ENCODE data around the gene INTS4.
"Not testable (repeated sequence)": the region's sequence is repeated elsewhere in the genome, so short reads cannot be mapped to it uniquely, and the experiment has no call there.

The INTS4 gene, protein sequence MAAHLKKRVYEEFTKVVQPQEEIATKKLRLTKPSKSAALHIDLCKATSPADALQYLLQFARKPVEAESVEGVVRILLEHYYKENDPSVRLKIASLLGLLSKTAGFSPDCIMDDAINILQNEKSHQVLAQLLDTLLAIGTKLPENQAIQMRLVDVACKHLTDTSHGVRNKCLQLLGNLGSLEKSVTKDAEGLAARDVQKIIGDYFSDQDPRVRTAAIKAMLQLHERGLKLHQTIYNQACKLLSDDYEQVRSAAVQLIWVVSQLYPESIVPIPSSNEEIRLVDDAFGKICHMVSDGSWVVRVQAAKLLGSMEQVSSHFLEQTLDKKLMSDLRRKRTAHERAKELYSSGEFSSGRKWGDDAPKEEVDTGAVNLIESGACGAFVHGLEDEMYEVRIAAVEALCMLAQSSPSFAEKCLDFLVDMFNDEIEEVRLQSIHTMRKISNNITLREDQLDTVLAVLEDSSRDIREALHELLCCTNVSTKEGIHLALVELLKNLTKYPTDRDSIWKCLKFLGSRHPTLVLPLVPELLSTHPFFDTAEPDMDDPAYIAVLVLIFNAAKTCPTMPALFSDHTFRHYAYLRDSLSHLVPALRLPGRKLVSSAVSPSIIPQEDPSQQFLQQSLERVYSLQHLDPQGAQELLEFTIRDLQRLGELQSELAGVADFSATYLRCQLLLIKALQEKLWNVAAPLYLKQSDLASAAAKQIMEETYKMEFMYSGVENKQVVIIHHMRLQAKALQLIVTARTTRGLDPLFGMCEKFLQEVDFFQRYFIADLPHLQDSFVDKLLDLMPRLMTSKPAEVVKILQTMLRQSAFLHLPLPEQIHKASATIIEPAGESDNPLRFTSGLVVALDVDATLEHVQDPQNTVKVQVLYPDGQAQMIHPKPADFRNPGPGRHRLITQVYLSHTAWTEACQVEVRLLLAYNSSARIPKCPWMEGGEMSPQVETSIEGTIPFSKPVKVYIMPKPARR

DNA sequence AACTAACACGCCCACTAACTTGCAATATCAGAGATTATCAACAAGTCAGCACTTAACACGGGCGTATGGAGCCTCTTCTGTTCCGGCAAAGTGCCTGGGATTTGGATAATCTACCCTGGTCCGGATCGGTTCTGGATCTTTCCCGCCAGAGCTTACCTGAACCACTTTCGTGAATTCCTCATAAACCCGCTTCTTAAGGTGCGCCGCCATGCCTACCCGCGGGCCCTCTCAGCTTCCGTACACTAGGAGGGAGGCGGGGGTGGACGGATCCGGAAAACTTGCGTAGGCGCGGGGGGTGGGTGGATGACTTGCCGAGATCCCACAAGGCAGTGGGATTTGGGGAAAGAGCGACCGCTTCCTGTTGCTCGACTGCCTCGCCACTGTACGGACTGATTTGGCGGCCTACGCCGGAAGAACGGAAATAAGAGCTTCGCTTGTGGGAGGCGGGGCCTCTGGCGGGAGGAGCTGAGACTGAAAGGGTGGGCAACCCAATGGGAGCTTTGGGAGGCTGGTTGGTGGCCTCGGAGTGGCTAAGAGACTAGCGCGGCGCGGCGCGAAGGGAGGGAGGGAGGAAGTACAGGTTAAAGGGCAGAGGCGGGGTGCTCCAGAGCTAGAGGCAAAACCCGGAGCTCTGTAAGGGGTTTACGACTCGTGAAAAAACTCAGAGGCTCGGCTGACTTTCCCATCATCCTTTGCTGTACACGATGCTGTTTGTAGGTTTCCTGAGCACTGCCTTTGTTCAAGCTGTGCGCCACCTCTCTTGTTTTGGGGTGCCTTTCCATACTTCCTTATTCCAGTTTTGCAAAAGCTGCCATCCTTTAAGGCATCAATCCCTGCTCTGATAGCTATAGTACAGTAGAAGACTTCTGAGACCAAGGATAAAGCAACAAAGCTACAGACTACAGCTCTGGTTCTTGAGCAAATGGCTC lies at the start of gene INTS4:
Gene INTS4 (minus strand): TSS at position 235 of the 929 bp plus-strand sequence. CDS start 25 bp downstream, at position 210.
- peak; percentile 100 for DNase-seq

DNA sequence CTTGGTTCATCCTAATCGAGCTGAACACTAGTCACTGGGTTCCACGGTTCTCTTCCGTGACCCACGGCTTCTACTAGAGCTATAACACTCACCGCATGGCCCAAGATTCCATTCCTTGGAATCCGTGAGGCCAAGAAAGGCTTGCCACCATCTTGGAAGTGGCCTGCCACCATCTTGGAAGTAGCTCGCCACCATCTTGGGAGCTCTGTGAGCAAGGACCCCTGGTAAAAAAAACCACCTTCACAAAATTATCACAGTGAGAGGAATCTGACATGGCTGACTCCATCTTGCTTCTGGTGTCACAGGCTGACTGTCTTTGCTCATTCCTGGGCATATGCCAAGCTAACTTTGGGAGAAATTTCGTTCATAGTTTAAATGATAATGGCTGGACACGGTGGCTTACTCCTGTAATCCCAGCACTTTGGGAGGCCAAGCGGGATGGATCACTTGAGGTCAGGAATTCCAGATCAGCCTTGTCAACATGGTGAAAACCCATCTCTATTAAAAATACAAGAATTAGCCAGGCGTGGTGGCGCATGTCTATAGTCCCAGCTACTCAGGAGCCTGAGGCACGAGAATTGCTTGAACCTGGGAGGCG lies 47.5 kb upstream of the INTS4 start:
- DNase-seq: no peak

DNA sequence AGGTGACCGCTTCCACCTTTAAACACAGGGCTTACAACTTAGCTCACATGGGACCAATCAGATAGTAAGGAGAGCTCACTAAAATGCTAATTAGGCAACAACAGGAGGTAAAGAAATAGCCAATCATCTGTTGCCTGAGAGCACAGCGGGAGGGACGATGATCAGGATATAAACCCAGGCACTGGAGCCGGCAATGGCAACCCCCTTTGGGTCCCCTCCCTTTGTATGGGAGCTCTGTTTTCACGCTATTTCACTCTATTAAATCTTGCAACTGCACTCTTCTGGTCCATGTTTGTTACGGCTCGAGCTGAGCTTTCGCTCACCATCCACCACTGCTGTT lies 46.9 kb upstream of the INTS4 start:
- DNase-seq: not testable (repeated sequence)

DNA sequence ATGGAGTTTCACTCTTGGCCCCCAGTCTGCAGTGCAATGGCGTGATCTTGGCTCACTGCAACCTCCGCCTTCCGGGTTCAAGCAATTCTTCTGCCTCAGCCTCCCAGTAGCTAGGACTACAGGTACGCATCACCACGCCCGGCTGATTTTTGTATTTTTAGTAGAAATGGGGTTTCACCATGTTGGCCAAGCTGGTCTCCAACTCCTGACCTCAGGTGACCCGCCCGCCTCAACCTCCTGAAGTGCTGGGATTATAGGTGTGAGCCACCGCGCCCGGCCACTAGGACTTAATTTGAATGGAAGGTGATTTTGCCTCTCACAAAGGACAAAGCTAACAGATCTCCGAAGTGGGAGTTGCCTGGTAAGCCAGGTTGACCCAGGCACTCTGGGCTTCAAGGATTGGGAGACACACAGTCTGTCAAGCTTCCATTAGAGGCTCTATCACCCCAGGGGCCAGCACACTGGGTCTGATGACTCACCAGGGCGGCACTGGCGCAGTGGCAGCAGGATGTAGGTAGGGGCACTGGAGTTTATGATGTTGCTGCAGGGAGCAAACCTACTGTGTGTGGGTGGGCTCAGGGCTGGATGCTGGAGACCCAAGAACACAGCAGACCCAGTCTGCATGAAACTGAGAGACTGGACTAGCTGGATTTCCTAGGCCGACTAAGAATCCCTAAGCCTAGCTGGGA lies 46.4 kb upstream of the INTS4 start:
- no peak for DNase-seq

DNA sequence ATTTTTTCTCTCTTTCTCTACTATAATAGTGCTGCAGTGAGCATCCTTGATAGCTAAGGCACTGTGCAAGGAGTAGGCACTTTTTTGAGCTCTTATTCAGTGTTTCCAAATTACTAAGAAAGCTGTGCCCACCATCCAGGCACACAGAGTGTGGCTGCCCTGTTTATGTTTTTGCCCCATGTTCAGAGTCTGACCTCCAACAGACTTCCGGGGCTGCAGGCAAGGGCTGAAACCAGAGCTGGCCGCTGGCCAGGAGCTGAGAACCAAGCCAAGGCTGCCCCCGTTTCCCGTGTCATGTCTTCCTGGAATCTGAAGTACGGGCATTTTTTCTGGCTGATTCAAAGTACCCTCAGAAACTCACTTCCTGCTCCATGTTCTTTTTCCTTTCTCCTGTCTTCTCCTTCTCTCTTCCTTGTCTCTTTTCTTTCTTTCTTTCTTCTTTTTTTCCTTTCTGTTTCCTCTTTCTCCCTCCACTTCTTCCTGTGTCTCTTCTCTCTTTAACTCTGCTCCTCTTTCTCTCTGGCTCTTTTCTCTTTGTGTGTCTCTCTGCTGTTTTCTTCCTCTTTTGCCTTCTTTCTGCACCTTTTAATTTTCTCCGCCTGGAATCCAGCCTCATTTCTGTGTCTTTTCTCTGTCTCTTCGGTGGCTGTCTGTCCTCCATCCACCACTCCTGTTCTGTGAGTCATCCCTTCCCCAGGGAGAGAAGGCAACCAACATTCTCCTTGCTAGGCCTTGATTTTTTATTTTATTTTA lies 45.6 kb upstream of the INTS4 start:
- DNase-seq: no peak

DNA sequence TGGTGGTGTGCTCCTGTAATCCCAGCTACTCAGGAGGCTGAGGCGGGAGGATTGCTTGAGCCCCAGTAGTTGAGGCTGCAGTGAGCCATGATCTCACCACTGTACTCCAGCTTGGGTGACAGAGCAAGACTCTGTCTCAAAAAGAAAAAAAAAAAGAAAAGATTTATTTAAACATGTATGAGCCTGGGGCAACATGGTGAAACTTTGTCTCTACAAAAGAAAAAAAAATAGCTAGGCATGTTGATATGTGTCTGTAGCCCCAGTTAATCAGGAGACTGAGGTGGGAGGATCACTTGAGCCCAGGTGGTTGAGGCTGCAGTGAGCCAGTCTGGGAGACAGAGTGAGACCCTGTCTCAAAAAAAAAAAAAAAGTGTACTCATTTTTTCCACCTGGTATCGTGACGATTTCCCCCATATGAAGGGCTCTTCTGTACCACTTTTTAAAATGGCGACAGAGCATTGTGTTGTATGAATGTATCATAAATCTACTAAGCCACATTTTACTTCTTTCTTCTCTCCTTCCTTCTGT lies 45.0 kb upstream of the INTS4 start:
- no peak for DNase-seq

DNA sequence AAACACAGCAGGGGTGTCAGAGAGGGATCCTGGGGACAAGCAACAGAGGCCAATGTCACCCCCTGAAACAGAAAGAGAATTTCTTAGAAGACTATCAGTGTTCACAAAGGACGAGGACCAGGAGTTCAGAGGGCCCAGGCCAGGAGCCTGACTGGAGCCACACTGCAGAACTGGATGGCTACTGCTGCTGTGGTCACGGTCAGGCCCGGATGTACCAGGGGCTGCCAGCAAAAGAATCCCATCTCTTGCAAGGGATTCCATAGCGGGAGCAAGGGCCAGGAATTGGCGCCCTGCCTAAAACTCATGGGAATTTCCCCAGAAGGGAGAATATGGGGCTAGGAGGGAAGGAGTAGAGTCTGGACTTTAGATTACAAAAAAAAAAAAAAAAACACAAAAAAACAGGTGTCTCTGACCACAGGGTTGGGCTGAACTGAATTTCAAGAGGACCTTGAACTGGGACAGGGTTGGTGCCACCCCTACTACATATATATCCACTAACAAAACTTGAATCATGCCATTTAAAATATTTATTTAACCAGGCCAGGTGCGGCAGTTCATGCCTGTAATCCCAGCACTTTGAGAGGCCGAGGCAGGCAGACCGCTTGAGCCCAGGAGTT lies 44.3 kb upstream of the INTS4 start:
- DNase-seq: no peak

DNA sequence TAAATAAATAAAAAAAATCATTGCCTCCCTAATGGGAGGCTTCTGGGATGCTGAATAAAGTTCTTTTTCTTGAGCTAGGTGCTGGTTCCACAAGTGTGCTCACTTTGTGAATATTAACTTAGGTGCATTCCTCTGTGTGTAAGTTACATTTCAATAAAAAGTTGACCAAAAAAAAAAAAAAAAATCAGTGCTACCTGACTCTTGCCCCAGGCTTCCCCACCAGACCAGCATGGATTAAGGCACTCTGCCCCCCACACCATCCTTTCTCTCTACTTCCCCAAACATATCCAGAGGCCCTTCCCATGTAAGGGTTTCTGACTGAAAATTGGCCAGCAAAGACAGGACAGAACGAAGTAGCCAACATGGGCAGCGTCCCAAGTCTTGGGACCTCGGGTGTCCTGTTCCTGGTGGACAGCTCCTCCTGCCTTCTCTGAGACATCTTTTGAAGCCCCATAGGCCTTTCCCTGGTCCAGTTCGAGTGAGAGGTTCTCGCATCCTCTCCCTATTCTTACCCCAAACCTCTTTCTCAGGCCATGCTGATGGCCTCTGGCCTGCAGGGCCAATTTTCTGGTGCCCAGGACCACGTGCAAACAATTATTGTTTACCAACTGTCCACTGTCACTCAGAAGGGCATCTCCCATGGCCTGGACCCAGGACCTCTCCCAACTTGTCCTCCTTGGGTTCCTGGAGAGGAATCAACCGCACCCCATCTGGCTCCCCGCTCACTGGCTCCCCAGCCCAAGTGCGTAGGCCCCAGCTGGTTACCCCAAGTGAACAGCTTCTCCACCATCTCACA lies 43.6 kb upstream of the INTS4 start:
- no peak for DNase-seq

DNA sequence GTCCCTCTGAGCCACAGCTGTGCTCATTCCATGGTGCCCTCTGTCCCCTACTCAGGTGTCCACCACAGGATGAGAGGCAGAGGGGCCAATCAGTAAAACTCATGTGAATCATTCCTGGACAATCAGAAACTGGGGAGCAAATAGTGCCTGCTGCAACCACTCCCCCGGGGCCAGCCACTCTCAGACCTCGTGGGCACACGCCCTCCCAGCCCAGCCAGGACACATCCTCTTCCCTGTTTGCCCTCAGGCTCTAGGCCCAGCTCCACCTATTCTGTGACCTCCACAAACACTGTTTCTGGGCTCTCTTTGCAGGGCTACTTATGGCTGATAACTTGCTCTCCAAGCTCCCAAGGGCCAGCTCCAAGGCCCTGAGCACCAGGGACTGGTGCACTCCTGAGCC lies 42.6 kb upstream of the INTS4 start:
- no peak for DNase-seq

DNA sequence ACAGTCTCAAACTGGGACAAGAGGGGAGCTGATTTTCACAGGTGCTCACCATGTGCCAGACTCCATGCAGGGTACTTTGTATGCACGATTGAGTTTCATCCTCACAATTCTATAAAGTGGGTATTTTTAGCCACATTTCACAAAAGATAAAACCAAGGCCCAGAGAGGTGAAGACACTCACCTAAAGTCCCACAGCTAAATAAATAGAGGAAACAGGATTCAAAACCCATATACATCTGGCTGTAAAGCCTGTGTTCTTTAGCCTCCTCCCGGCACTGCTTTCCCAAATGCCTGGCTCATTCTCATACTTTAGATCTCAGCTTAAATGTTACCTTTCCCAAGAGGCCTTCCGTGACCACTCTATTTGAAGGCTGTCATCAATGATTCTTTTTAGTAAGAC lies 41.8 kb upstream of the INTS4 start:
- no peak for DNase-seq

DNA sequence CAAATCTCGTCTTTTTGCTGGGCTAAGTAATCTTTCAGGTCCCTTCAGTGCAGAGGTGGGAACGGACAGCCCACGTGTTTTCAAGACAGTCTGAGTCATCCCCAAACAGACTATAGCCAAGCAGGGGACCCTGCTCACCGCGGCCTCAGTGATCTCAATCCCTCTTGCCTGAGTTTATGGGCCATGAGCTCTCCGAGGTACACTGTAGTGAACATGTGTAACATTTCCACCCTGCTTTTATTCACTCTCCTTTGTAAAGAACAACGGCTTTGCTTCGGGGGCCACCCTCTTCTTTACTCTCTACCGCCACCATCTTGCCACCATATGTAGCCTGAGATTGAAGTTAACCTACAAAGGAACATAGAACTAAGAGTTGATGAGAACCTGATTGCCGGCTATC lies 40.2 kb upstream of the INTS4 start:
- DNase-seq: no peak

DNA sequence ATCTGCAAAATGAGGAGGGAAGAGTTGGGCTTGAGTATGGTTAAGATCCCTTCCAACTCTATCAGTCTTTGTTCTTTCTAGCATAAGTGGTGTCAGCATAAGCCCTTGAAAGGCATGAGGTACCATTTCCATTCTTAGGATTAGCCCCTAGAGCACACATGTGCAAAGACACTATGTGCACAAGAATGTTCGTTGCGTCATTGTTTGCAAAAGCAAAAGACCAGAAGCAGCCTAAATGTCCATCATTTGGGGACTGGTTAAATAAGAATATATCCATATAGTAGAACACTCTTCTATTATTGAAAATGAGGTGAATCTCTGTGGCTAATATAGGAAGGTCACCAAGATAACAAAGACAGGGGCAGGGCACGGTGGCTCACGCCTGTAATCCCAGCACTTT lies 38.6 kb upstream of the INTS4 start:
- DNase-seq: no peak

DNA sequence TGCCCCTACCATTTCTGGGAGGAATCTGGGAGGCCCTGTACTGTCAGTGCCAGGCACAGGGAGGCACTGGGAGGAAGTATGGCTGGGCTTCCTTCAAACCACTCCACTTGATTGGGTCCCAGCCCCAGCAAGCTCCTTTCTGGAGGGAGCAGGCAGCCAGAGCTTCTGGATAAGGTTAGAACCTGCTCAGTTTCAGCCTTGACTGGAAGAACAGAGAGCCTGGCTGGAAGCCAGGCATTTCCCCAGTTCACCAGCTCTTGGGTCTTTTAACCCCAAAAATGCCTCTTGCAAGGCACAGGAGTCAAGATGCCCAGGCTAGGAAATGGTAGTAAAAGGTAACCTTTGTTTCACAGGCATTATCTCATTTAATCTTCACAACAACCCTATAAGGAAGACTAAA lies 37.6 kb upstream of the INTS4 start:
- DNase-seq: peak; percentile 47

DNA sequence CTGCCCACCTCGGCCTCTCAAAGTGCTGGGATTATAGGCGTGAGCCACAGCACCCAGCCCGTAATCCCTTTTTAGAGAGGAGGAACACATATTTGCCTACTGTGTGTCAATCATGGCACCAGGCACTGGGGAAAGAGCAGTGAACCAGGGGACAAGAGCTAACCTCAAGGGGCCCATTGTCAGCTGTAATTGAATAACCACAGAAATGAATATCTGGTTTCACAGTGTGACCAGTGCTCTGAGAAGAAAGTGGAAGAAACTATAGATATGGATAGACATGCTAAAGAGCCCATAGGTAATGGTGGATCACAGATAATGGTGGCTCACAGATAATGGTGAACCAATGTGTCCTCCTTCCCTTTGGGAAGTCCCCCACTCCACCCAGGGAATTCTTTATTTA lies 37.2 kb upstream of the INTS4 start:
- no peak for DNase-seq

DNA sequence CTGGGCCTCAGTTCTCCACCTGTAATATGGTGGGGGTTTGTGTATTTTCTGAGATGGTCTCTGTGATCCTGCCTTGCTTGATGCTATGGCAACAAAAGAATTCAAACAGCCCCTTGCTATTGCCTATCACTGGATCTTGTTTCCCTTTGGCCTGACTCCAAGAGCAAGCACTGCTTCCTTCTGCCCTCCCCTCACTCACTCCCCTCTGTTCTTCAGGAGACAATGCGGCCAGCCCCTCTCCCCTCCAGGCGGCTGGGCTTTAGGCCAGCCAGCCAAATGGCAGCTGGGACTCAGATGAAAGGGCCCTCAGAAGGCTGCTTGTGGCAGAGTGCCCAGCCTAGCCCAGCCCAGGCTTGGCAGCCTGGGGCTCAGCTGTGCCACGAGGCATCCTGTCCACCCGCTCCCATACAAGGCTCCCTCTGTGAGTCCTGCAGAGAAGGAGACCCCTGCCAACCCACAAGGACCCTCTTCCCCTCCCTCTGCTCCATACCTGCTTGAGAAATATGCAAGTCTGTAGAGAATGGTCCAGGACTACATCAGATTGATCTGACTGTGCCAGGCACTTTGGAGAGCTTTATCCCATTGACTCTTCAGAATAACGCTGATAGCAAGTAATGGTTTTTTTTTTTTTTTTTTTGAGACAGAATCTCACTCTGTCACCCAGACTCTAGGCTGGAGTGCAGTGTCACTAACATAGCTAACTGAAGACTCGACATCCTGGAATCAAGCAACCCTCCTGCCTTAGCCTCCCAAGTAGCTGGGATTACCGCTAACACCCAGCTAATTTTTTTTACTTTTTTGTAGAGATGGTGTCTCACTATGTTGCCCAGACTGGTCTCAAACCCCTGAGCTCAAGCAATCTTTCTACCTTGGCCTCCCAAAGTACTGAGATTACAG lies 36.2 kb upstream of the INTS4 start:
- peak; percentile 100 for DNase-seq

DNA sequence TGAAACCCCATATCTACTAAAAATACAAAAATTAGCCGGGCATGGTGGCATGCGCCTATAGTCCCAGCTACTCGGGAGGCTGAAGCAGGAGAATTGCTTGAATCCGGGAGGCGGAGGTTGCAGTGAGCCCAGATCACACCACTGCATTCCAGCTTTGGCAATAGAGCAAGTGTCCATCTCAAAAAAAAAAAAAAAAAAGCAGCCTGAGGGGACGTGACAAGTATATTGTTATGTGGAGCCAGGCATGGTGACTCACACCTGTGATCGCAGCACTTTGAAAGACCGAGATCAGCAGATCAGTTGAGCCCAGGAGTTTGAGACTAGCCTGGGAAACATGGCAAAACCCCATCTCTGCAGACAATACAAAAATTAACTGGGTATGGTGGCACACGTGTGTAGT lies 34.0 kb upstream of the INTS4 start:
- not testable (repeated sequence) for DNase-seq

DNA sequence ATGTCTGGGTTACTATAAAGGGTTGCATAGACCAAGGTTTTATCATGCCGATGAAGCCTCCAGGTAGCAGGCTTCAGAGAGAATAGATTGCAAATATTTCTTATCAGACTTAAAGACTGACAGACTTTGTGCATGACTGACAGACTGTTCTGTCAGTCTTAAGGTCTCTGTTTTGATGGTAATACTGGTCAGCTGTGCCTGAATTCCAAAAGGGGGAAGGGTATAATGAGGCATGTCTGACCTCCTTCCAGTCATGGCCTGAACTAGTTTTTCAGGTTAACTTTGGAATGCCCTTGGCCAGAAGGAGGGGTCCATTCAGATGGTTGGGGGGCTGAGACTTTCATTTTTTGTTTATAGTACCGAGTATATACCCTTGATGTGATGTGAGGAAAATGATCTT lies 33.3 kb upstream of the INTS4 start:
- DNase-seq: no peak

DNA sequence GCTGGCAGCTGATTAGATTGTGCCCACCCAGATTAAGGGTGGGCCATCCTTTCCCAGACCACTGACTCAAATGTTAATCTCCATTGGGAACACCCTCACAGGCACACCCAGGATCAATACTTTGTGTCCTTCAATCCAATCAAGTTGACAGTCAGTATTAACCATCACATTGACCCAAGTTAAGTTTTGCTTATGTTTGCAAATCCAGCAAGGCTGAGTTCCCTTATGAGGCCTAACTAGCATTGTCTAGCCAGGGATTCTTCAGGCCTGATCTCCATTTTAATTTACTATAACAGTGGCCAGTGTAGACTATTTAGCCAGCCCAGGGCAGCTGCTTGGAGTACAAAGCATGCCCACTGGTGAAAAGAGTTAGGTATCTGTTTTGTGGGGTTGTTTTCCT lies 30.9 kb upstream of the INTS4 start:
- no peak for DNase-seq
